ENCODE results near the gene UBASH3A.
A peak's percentile ranks its signal among the peaks of the same experiment; 100 is the strongest.
"Not testable (repeated sequence)": the region's sequence is repeated elsewhere in the genome, so short reads cannot be mapped to it uniquely, and the experiment has no call there.

UBASH3A gene

GRCh38 chr21:42453224-42453985 is 49.7 kb downstream of the UBASH3A start:
- peak; percentile 43 for DNase-seq

- no peak for DNase-seq
Measured at GRCh38 chr21:42453986-42454570, 50.4 kb downstream of the UBASH3A start.

GRCh38 chr21:42454786-42455185 is 51.1 kb downstream of the UBASH3A start:
- no peak for DNase-seq

GRCh38 chr21:42455196-42455595 is 51.5 kb downstream of the UBASH3A start:
- no peak for DNase-seq

- no peak for DNase-seq
Measured at GRCh38 chr21:42455754-42456440, 52.2 kb downstream of the UBASH3A start.

GRCh38 chr21:42456457-42456856 is 52.8 kb downstream of the UBASH3A start:
- DNase-seq: no peak

GRCh38 chr21:42459082-42459460 is 55.4 kb downstream of the UBASH3A start:
- no peak for DNase-seq

- DNase-seq: no peak
Measured at GRCh38 chr21:42459546-42460215, 56.0 kb downstream of the UBASH3A start.

- peak; percentile 65 for DNase-seq
Measured at GRCh38 chr21:42460391-42461184, 56.9 kb downstream of the UBASH3A start.

- DNase-seq: no peak
Measured at GRCh38 chr21:42461185-42461520, 57.5 kb downstream of the UBASH3A start.

- no peak for DNase-seq
Measured at GRCh38 chr21:42461881-42462877, 58.5 kb downstream of the UBASH3A start.

GRCh38 chr21:42463861-42464515 is 60.3 kb downstream of the UBASH3A start:
- peak; percentile 58 for DNase-seq

- DNase-seq: no peak
Measured at GRCh38 chr21:42465008-42465802, 61.5 kb downstream of the UBASH3A start.

- no peak for DNase-seq
Measured at GRCh38 chr21:42465803-42466127, 62.1 kb downstream of the UBASH3A start.

- no peak for DNase-seq
Measured at GRCh38 chr21:42466700-42467099, 63.0 kb downstream of the UBASH3A start.

- DNase-seq: peak; percentile 41
Measured at GRCh38 chr21:42467140-42467983, 63.7 kb downstream of the UBASH3A start.

- DNase-seq: no peak
Measured at GRCh38 chr21:42468491-42469131, 64.9 kb downstream of the UBASH3A start.

- no peak for DNase-seq
Measured at GRCh38 chr21:42469272-42469671, 65.6 kb downstream of the UBASH3A start.

- not testable (repeated sequence) for DNase-seq
Measured at GRCh38 chr21:42469726-42470125, 66.0 kb downstream of the UBASH3A start.
